GM12878 (cell line): Measurements from ENCODE around the gene ABHD1. TPM values are rescaled to one million over a fixed set of nuclear protein-coding genes. Genes with fewer than 3 reads are reported as not detected.

Experiments
- ATAC-seq: fragments of 200-7000 bp; cut with Tn5 transposase; 3 replicates; pipeline ENCODE4 v1.9.1; 2020; ENCODE audit warnings: mild to moderate bottlenecking, moderate library complexity
- BruUV-seq: library from RNA; stranded (reverse); fragments of 400-500 nt; replicated peaks from 2 replicates; lab custom pipeline; 2021; lab: Mats Ljungman, UMichigan
- CTCF ChIA-PET: fragments of 300-600 bp; sonication (Branson Sonifier 250); formaldehyde crosslinking; extraction: SDS; loops from one replicate; lab custom pipeline; 2021; ENCODE audit warnings: inconsistent platforms; lab: Yijun Ruan, JAX
- POLR2A ChIA-PET: fragments of 350-600 bp; formaldehyde crosslinking; extraction: SDS; loops from one replicate; lab custom pipeline; 2021; ENCODE audit warnings: inconsistent platforms; lab: Charles Lee
- RAD21 ChIA-PET: fragments of 300-600 bp; sonication (Branson Sonifier 250); formaldehyde crosslinking; loops from one replicate; lab custom pipeline; 2023; ENCODE audit warnings: antibody characterized with exemption; ENCODE audit not compliant: unreplicated experiment; lab: Charles Lee
- SMC1A ChIA-PET: fragments of 300-600 bp; sonication (Branson Sonifier 250); formaldehyde crosslinking; loops from one replicate; lab custom pipeline; 2023; ENCODE audit not compliant: unreplicated experiment, uncharacterized antibody; lab: Charles Lee
- DNase-seq: peaks from one replicate; pipeline ENCODE4 v3.0.0-alpha.2; 2011; ENCODE audit warnings: low read depth, low spot score
- FAIRE-seq: peaks from 3 replicates; lab custom pipeline; 2011; peaks lifted over from hg19 to GRCh38; lab: Jason Lieb, UNC
- H2AFZ ChIP-seq: 2 replicates; pipeline ENCODE4 v1.6.0; 2011; ENCODE audit warnings: low read depth, low read length, control low read depth; ENCODE audit not compliant: control insufficient read depth
- H3K27ac ChIP-seq: 2 replicates; pipeline ENCODE4 v1.5.1; 2011; ENCODE audit warnings: control low read depth; ENCODE audit not compliant: control insufficient read depth, insufficient read depth
- H3K27me3 ChIP-seq, 2 experiments: replicated peaks in 1 of 2; 2 replicates each; pipeline versions ENCODE4 v1.6.0 to v1.6.1; 2011; ENCODE audit warnings: low read length in 1 of 2; ENCODE audit not compliant: control insufficient read depth in 2 of 2, insufficient read depth in 2 of 2
- H3K36me3 ChIP-seq, 2 experiments: 2 replicates each; pipeline ENCODE4 v1.5.1; 2011; ENCODE audit warnings: low read length in 1 of 2; ENCODE audit not compliant: control insufficient read depth in 2 of 2, insufficient read depth in 2 of 2
- H3K4me1 ChIP-seq: 2 replicates; pipeline ENCODE4 v1.6.1; 2011; ENCODE audit warnings: mild to moderate bottlenecking, low read length, moderate library complexity, mixed read lengths; ENCODE audit not compliant: control insufficient read depth, insufficient read depth
- H3K4me2 ChIP-seq: 2 replicates; pipeline ENCODE4 v1.6.0; 2011; ENCODE audit warnings: control low read depth; ENCODE audit not compliant: control insufficient read depth, insufficient read depth
- H3K4me3 ChIP-seq: fragments of 200-600 bp; sonication (generic); 2 replicates; pipeline ENCODE4 v1.5.1; 2016
- H3K79me2 ChIP-seq: 2 replicates; pipeline ENCODE4 v1.6.0; 2011; ENCODE audit warnings: low read length; ENCODE audit not compliant: control insufficient read depth, insufficient read depth
- H3K9ac ChIP-seq: 2 replicates; pipeline ENCODE4 v1.8.0; 2011; ENCODE audit warnings: low read length, control low read depth, mixed read lengths; ENCODE audit not compliant: control insufficient read depth, insufficient read depth
- H3K9me3 ChIP-seq: replicated peaks from 3 replicates; pipeline ENCODE4 v1.5.1; 2011; ENCODE audit warnings: mild to moderate bottlenecking, low read length; ENCODE audit not compliant: control insufficient read depth, insufficient read depth
- H4K20me1 ChIP-seq: 2 replicates; pipeline ENCODE4 v1.6.0; 2011; ENCODE audit not compliant: control insufficient read depth, insufficient read depth
- ETV6 ChIP-seq, 2 experiments: fragments of 450-650 bp in 1 of 2; IDR thresholded peaks in 1 of 2; conservative IDR thresholded peaks in 1 of 2; 2 replicates each; pipeline ENCODE4 v1.6.1; 2014; ENCODE audit warnings: antibody characterized with exemption in 1 of 2, borderline replicate concordance in 1 of 2, low read depth in 1 of 2, mild to moderate bottlenecking in 1 of 2, moderate library complexity in 1 of 2
- FOXK2 ChIP-seq: fragments of 450-650 bp; IDR thresholded peaks from 2 replicates; pipeline ENCODE4 v1.6.1; 2017; ENCODE audit warnings: mild to moderate bottlenecking, moderate library complexity
- HDAC6 ChIP-seq: fragments of 200-600 bp; sonication (generic); IDR thresholded peaks from one replicate; pipeline ENCODE4 v1.8.0; 2017; ENCODE audit warnings: antibody characterized with exemption; ENCODE audit not compliant: unreplicated experiment
- HDGF ChIP-seq: fragments of 450-650 bp; IDR thresholded peaks from 2 replicates; pipeline ENCODE4 v1.6.1; 2016; ENCODE audit warnings: antibody characterized with exemption
- KAT2A ChIP-seq: conservative IDR thresholded peaks from 2 replicates; pipeline ENCODE4 v1.6.1; 2011; ENCODE audit warnings: low read depth, low read length; ENCODE audit not compliant: control insufficient read depth
- NR2C2 ChIP-seq: IDR thresholded peaks from 2 replicates; pipeline ENCODE4 v1.6.1; 2011; ENCODE audit warnings: borderline replicate concordance, low read depth; ENCODE audit not compliant: control insufficient read depth, insufficient read length
- RAD51 ChIP-seq: fragments of 450-650 bp; IDR thresholded peaks from 2 replicates; pipeline ENCODE4 v1.6.1; 2016; ENCODE audit warnings: moderate library complexity, mild to moderate bottlenecking, inconsistent platforms
- SMAD1 ChIP-seq: fragments of 450-650 bp; IDR thresholded peaks from 2 replicates; pipeline ENCODE4 v1.6.1; 2018; ENCODE audit warnings: mild to moderate bottlenecking, low read depth; ENCODE audit not compliant: partially characterized antibody
- WGBS: methylation state at CpG from one replicate; pipeline ENCODE4 v1.1.6; 2016; ENCODE audit warnings: low lambda C conversion rate; ENCODE audit not compliant: insufficient replicate concordance, insufficient coverage; ENCODE audit errors: missing lambda C conversion rate; 5-methylcytosine and 5-hydroxymethylcytosine counted together
- in situ Hi-C: fragments of 300-500 bp; cut with MboI; formaldehyde crosslinking; loops from 9 replicates; pipeline ENCODE4 v1.14.3; 2018; ENCODE audit warnings: mixed read lengths
- intact Hi-C: fragments of 100-400 bp; cut with micrococcal nuclease; formaldehyde crosslinking; loops from one replicate; pipeline ENCODE4 v1.14.2; 2022; ENCODE audit not compliant: unreplicated experiment
- polyA plus RNA-seq, 11 experiments: library from polyadenylated mRNA; depleted of rRNA in 4 of 11; unstranded in 6 of 11; stranded (reverse) in 5 of 11; fragments of >200 nt; fragmentation: Nextera tagmentation in 4 of 11; fragmentation: Illumina TruSeq in 1 of 11; extraction: Ambion mirVana in 4 of 11; extraction: Trizol in 1 of 11; gene quantifications; 1 replicate in 1 of 11; 2 replicates in 10 of 11; pipeline versions ENCODE4 v1.2.1 to v1.2.3, GENCODE V29; 2011 to 2016; ENCODE audit warnings: inconsistent platforms in 2 of 11, missing spikeins in 2 of 11, low read depth in 1 of 11
- total RNA-seq, 4 experiments: library from RNA; depleted of rRNA in 3 of 4; stranded (reverse); fragments of >200 nt in 3 of 4; fragmentation: Illumina TruSeq in 1 of 4; extraction: Trizol in 1 of 4; gene quantifications; 2 replicates each; pipeline versions ENCODE4 v1.2.1 to v1.2.3, GENCODE V29; 2013 to 2021
- TF ChIP-seq, protein P1 (sequence below): fragments of 450-650 bp; IDR thresholded peaks from 2 replicates; pipeline ENCODE4 v1.6.1; 2017; ENCODE audit warnings: mild to moderate bottlenecking, moderate library complexity
- TF ChIP-seq, protein P2 (sequence below): fragments of 150-350 bp; IDR thresholded peaks from 2 replicates; pipeline ENCODE4 v1.6.1; 2014; ENCODE audit warnings: mild to moderate bottlenecking, low read depth, low read length
- TF ChIP-seq, protein P3 (sequence below): fragments of 450-650 bp; IDR thresholded peaks from 2 replicates; pipeline ENCODE4 v1.6.1; 2016; ENCODE audit warnings: mild to moderate bottlenecking
- TF ChIP-seq, protein P4 (sequence below): fragments of 450-650 bp; IDR thresholded peaks from 2 replicates; pipeline ENCODE4 v1.6.1; 2017; ENCODE audit warnings: mild to moderate bottlenecking

The ABHD1 gene
- total and polyA plus RNA-seq, 10 of the 15 experiments (the other 5 are each of a cell fraction or from before 2014, with no cell fraction given), result 0.04 to 0.35 (median 0.17) TPM; not detected in 2

DNA sequence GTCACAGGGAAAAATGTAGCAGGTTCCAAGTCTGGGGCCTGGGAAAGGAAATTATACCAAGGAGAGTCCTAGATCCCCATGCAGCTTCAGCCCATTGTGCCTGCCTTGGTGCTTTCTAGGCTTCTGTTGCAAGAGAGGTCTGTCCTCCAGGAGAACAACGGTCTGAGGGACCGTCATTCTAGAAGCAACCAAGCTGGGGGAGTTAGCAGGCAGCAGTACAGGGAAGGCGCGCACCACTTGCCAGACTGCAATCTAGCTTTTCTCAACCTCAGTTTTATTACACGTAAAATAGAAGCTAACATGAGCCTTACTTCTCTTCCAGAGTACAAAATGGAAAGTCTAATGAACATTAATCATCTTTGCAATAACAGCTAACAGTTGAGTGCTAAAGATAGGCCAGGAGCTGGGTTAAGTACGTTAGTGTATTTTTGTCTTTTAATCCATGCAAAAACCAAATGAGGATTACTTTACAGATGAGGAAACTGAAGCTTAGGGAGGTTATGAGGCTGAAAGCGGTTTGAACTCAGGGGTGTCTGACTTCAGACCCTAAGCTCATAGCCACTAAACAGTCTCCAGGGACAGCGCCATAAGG, 27.1 kb downstream of the ABHD1 start:
- SMC1A ChIA-PET, result interaction anchor here (0.7 to 2.2 kb wide), 2 partner anchors 11 to 40 kb away, joined by 3 to 10 read pairs; no protein-coding TSS in a partner anchor
- Histone ChIP-seq H3K4me2 (no peak overlapping the region), H3K27me3 (no peaks in the 10 kb centered on the region; a peak in 1 of 4 replicates), H3K9me3 (no peaks in the 10 kb centered on the region), H3K36me3 (no peaks in the 10 kb centered on the region), H2AFZ (no peak overlapping the region), H3K4me3 (no peak overlapping the region), H3K79me2 (no peaks in the 10 kb centered on the region), H4K20me1 (no peaks in the 10 kb centered on the region), H3K4me1 (no peaks in the 10 kb centered on the region), H3K9ac (no peak overlapping the region), H3K27ac (no peak overlapping the region)
- TF ChIP-seq RAD51 (no peak), HDAC6 (no peak), ETV6 (conservative IDR thresholded peaks at IDR 0.05 in 1 of 2, IDR thresholded peaks at IDR 0.05 in 1 of 2; ENCODE audit: borderline replicate concordance in 1 of 2, low read depth in 1 of 2) (no peak), FOXK2 (no peak), NR2C2 (no peak), KAT2A (no peak), HDGF (no peak), SMAD1 (no peak)
- TF ChIP-seq, protein P1, sequence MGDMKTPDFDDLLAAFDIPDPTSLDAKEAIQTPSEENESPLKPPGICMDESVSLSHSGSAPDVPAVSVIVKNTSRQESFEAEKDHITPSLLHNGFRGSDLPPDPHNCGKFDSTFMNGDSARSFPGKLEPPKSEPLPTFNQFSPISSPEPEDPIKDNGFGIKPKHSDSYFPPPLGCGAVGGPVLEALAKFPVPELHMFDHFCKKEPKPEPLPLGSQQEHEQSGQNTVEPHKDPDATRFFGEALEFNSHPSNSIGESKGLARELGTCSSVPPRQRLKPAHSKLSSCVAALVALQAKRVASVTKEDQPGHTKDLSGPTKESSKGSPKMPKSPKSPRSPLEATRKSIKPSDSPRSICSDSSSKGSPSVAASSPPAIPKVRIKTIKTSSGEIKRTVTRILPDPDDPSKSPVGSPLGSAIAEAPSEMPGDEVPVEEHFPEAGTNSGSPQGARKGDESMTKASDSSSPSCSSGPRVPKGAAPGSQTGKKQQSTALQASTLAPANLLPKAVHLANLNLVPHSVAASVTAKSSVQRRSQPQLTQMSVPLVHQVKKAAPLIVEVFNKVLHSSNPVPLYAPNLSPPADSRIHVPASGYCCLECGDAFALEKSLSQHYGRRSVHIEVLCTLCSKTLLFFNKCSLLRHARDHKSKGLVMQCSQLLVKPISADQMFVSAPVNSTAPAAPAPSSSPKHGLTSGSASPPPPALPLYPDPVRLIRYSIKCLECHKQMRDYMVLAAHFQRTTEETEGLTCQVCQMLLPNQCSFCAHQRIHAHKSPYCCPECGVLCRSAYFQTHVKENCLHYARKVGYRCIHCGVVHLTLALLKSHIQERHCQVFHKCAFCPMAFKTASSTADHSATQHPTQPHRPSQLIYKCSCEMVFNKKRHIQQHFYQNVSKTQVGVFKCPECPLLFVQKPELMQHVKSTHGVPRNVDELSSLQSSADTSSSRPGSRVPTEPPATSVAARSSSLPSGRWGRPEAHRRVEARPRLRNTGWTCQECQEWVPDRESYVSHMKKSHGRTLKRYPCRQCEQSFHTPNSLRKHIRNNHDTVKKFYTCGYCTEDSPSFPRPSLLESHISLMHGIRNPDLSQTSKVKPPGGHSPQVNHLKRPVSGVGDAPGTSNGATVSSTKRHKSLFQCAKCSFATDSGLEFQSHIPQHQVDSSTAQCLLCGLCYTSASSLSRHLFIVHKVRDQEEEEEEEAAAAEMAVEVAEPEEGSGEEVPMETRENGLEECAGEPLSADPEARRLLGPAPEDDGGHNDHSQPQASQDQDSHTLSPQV, result no peak
- TF ChIP-seq, protein P2, sequence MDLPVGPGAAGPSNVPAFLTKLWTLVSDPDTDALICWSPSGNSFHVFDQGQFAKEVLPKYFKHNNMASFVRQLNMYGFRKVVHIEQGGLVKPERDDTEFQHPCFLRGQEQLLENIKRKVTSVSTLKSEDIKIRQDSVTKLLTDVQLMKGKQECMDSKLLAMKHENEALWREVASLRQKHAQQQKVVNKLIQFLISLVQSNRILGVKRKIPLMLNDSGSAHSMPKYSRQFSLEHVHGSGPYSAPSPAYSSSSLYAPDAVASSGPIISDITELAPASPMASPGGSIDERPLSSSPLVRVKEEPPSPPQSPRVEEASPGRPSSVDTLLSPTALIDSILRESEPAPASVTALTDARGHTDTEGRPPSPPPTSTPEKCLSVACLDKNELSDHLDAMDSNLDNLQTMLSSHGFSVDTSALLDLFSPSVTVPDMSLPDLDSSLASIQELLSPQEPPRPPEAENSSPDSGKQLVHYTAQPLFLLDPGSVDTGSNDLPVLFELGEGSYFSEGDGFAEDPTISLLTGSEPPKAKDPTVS, result no peak
- TF ChIP-seq, protein P3, sequence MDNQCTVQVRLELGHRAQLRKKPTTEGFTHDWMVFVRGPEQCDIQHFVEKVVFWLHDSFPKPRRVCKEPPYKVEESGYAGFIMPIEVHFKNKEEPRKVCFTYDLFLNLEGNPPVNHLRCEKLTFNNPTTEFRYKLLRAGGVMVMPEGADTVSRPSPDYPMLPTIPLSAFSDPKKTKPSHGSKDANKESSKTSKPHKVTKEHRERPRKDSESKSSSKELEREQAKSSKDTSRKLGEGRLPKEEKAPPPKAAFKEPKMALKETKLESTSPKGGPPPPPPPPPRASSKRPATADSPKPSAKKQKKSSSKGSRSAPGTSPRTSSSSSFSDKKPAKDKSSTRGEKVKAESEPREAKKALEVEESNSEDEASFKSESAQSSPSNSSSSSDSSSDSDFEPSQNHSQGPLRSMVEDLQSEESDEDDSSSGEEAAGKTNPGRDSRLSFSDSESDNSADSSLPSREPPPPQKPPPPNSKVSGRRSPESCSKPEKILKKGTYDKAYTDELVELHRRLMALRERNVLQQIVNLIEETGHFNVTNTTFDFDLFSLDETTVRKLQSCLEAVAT, result no peak
- TF ChIP-seq, protein P4, sequence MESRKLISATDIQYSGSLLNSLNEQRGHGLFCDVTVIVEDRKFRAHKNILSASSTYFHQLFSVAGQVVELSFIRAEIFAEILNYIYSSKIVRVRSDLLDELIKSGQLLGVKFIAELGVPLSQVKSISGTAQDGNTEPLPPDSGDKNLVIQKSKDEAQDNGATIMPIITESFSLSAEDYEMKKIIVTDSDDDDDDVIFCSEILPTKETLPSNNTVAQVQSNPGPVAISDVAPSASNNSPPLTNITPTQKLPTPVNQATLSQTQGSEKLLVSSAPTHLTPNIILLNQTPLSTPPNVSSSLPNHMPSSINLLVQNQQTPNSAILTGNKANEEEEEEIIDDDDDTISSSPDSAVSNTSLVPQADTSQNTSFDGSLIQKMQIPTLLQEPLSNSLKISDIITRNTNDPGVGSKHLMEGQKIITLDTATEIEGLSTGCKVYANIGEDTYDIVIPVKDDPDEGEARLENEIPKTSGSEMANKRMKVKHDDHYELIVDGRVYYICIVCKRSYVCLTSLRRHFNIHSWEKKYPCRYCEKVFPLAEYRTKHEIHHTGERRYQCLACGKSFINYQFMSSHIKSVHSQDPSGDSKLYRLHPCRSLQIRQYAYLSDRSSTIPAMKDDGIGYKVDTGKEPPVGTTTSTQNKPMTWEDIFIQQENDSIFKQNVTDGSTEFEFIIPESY, result no peak
- BruUV-seq, result no TSS peak
- CTCF ChIA-PET, result interaction anchor here (0.9 to 2.9 kb wide), 3 partner anchors 16 to 129 kb away, joined by 3 to 10 read pairs (median 7); no protein-coding TSS in a partner anchor
- 38% methylated on average over 8 of the region's 8 CpGs for WGBS
- in situ Hi-C loops, result no loop called here
- intact Hi-C loops, result no loop called here
- RAD21 ChIA-PET, result no interaction called here
- POLR2A ChIA-PET, result interaction anchor here (0.6 to 1.3 kb wide), 2 partner anchors 16 to 35 kb away, joined by 3 read pairs; partner anchors contain the start of gene PREB
- ATAC-seq (no peak), FAIRE-seq (no peak), DNase-seq (no peak)
